Measurements from ENCODE around the gene SAC3D1.

The SAC3D1 gene

GRCh38 chr11:65026810-65027209, 14.2 kb upstream of the SAC3D1 start:
- no peak for DNase-seq

GRCh38 chr11:65027213-65028067, 13.6 kb upstream of the SAC3D1 start, which contains the start of gene SNX15:
SNX15 (plus strand) TSS chr11:65027439; CDS start chr11:65027538, 99 bp downstream.
- peak; percentile 86 for DNase-seq

- no peak for DNase-seq
Measured at GRCh38 chr11:65032216-65032615, 8.8 kb upstream of the SAC3D1 start.

GRCh38 chr11:65034423-65034822, 6.6 kb upstream of the SAC3D1 start:
- no peak for DNase-seq

- no peak for DNase-seq
Measured at GRCh38 chr11:65035579-65035978, 5.4 kb upstream of the SAC3D1 start.

- no peak for DNase-seq
Measured at GRCh38 chr11:65036931-65037330, 4.1 kb upstream of the SAC3D1 start.

- DNase-seq = no peak
Measured at GRCh38 chr11:65040520-65040846, 527 bp upstream of the SAC3D1 start.

- no peak for DNase-seq
Measured at GRCh38 chr11:65042891-65043290, 1.9 kb downstream of the SAC3D1 start.

GRCh38 chr11:65043881-65044501, 3.0 kb downstream of the SAC3D1 start:
- no peak for DNase-seq

GRCh38 chr11:65045061-65045460, 4.1 kb downstream of the SAC3D1 start:
- no peak for DNase-seq

- DNase-seq = no peak
Measured at GRCh38 chr11:65045728-65046127, 4.7 kb downstream of the SAC3D1 start.

GRCh38 chr11:65047581-65048422, 6.8 kb downstream of the SAC3D1 start:
- DNase-seq = no peak

- no peak for DNase-seq
Measured at GRCh38 chr11:65051398-65051858, 10.4 kb downstream of the SAC3D1 start.

GRCh38 chr11:65053827-65054508, 13.0 kb downstream of the SAC3D1 start:
- DNase-seq = no peak

- DNase-seq = no peak
Measured at GRCh38 chr11:65055538-65055937, 14.5 kb downstream of the SAC3D1 start.

- no peak for DNase-seq
Measured at GRCh38 chr11:65056999-65057398, 16.0 kb downstream of the SAC3D1 start.

- no peak for DNase-seq
Measured at GRCh38 chr11:65057526-65057925, 16.5 kb downstream of the SAC3D1 start.

GRCh38 chr11:65058012-65058411, 17.0 kb downstream of the SAC3D1 start:
- no peak for DNase-seq

- no peak for DNase-seq
Measured at GRCh38 chr11:65058419-65059054, 17.5 kb downstream of the SAC3D1 start, which contains the start of gene NAALADL1. NAALADL1 (minus strand) TSS chr11:65058553; CDS start chr11:65058521, 32 bp downstream.

GRCh38 chr11:65059523-65059922, 18.5 kb downstream of the SAC3D1 start:
- DNase-seq = no peak

GRCh38 chr11:65059959-65060824, 19.2 kb downstream of the SAC3D1 start:
- DNase-seq = no peak
